ENCODE measurements around the gene PDS5B.

GRCh38 chr13:32737111-32737571, 150.9 kb downstream of the PDS5B start:
- TF ChIP-seq POLR2A (IDR thresholded peaks at IDR 0.05) (no peak), CTCF (IDR thresholded peaks at IDR 0.05) (no peak)
